Ishikawa (cell line): ENCODE results near the gene APEX2.

Experiments
- CEBPB ChIP-seq: IDR thresholded peaks from 2 replicates; pipeline ENCODE4 v1.6.1; 2012
- CREB1 ChIP-seq: IDR thresholded peaks from 2 replicates; pipeline ENCODE4 v1.6.1; 2012; ENCODE audit warnings: low read depth
- EGR1 ChIP-seq: IDR thresholded peaks from 2 replicates; pipeline ENCODE4 v1.6.1; 2012
- EP300 ChIP-seq: IDR thresholded peaks from 2 replicates; pipeline ENCODE4 v1.6.1; 2012; ENCODE audit warnings: borderline replicate concordance
- MAX ChIP-seq: IDR thresholded peaks from 2 replicates; pipeline ENCODE4 v1.6.1; 2012
- RAD21 ChIP-seq: IDR thresholded peaks from 2 replicates; pipeline ENCODE4 v1.6.1; 2012; ENCODE audit warnings: low read depth
- TAF1 ChIP-seq: IDR thresholded peaks from 2 replicates; pipeline ENCODE4 v1.6.1; 2012; ENCODE audit warnings: low read depth, mild to moderate bottlenecking
- YY1 ChIP-seq: IDR thresholded peaks from 2 replicates; pipeline ENCODE4 v1.6.1; 2012; ENCODE audit warnings: low read depth
- TF ChIP-seq, protein P1 (sequence below): IDR thresholded peaks from 2 replicates; pipeline ENCODE4 v1.6.1; 2012; ENCODE audit warnings: low read depth, mild to moderate bottlenecking

DNA sequence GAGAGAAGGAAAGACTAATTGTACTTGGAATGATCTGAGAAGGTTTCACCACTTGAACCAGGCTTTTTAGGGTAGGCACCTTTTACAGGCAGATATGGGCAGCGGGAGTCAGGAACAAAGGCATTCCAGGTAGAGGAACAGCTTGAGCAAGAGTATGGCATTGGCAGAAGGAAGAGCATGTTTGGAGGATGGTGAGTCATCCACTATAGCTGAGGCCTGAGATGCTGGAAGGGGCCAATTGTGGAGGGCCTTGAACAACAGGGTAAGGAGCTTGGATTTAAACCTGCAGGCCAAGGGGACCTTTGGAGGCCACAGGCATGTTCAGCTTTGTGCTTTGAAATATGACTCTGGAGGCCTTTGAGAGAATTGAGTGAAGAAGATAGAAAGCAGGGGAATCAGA is 38.4 kb upstream of the APEX2 start:
- TF ChIP-seq CREB1 (no peak), YY1 (no peak), EGR1 (no peak), CEBPB (no peak), TAF1 (no peak), EP300 (no peak), RAD21 (no peak), MAX (no peak)
- TF ChIP-seq, protein P1, sequence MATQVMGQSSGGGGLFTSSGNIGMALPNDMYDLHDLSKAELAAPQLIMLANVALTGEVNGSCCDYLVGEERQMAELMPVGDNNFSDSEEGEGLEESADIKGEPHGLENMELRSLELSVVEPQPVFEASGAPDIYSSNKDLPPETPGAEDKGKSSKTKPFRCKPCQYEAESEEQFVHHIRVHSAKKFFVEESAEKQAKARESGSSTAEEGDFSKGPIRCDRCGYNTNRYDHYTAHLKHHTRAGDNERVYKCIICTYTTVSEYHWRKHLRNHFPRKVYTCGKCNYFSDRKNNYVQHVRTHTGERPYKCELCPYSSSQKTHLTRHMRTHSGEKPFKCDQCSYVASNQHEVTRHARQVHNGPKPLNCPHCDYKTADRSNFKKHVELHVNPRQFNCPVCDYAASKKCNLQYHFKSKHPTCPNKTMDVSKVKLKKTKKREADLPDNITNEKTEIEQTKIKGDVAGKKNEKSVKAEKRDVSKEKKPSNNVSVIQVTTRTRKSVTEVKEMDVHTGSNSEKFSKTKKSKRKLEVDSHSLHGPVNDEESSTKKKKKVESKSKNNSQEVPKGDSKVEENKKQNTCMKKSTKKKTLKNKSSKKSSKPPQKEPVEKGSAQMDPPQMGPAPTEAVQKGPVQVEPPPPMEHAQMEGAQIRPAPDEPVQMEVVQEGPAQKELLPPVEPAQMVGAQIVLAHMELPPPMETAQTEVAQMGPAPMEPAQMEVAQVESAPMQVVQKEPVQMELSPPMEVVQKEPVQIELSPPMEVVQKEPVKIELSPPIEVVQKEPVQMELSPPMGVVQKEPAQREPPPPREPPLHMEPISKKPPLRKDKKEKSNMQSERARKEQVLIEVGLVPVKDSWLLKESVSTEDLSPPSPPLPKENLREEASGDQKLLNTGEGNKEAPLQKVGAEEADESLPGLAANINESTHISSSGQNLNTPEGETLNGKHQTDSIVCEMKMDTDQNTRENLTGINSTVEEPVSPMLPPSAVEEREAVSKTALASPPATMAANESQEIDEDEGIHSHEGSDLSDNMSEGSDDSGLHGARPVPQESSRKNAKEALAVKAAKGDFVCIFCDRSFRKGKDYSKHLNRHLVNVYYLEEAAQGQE: no peak
